Mesothelial cell of epicardium (in vitro differentiated cells): ENCODE measurements around the gene ADPRM. TPM values are rescaled to one million over a fixed set of nuclear protein-coding genes. Genes with fewer than 3 reads are reported as not detected.

Experiments used
- DNase-seq, 2 experiments: peaks; one replicate each; pipeline ENCODE4 v3.0.0; 2021; ENCODE audit warnings: low spot score in 2 of 2; ENCODE audit not compliant: unreplicated experiment in 2 of 2
- H3K27ac Mint-ChIP-seq: 2 replicates; pipeline ENCODE4 v1.8.0; 2021; ENCODE audit warnings: mixed read lengths
- H3K27me3 Mint-ChIP-seq: 2 replicates; pipeline ENCODE4 v1.8.0; 2021; ENCODE audit warnings: low read depth, mixed read lengths
- H3K36me3 Mint-ChIP-seq: 2 replicates; pipeline ENCODE4 v1.8.0; 2021; ENCODE audit warnings: mixed read lengths
- H3K4me1 Mint-ChIP-seq: 2 replicates; pipeline ENCODE4 v1.8.0; 2021; ENCODE audit warnings: mixed read lengths
- H3K4me3 Mint-ChIP-seq: 2 replicates; pipeline ENCODE4 v1.8.0; 2021; ENCODE audit warnings: mild to moderate bottlenecking, moderate library complexity, mixed read lengths
- H3K9me3 Mint-ChIP-seq: 2 replicates; pipeline ENCODE4 v1.8.0; 2021; ENCODE audit warnings: mixed read lengths
- CTCF ChIP-seq: fragments of 200-600 bp; sonication (generic); IDR thresholded peaks from one replicate; pipeline ENCODE4 v1.5.0; 2021; ENCODE audit warnings: antibody characterized with exemption; ENCODE audit not compliant: unreplicated experiment
- total RNA-seq: library from RNA; stranded (reverse); gene quantifications from 3 replicates; pipeline ENCODE4 v1.2.1, GENCODE V29; 2021

ADPRM gene
- total RNA-seq, 1 donor from 2014 or later = 9.1 TPM

GRCh38 chr17:10663231-10663630, 34.2 kb upstream of the ADPRM start:
- Mint-ChIP-seq H3K9me3 (no peaks in the 10 kb centered on the region), H3K27ac (no peak overlapping the region), H3K36me3 (peaks cover 7% of the 10 kb centered on the region), H3K4me3 (no peak overlapping the region), H3K4me1 (no peaks in the 10 kb centered on the region), H3K27me3 (no peaks in the 10 kb centered on the region)
- DNase-seq = no peak
- TF ChIP-seq CTCF = no peak

- H3K4me3 Mint-ChIP-seq = no peak overlapping the region
- DNase-seq = no peak
- no peaks in the 10 kb centered on the region for H3K9me3 Mint-ChIP-seq
- H3K36me3 Mint-ChIP-seq = peaks cover 3% of the 10 kb centered on the region
- no peak overlapping the region for H3K27ac Mint-ChIP-seq
- no peak for TF ChIP-seq CTCF
- H3K27me3 Mint-ChIP-seq = no peaks in the 10 kb centered on the region
- no peaks in the 10 kb centered on the region for H3K4me1 Mint-ChIP-seq
These were observed 32.8 kb upstream of the ADPRM start for GRCh38 chr17:10664571-10664970.

- Mint-ChIP-seq H3K27me3 (no peaks in the 10 kb centered on the region), H3K4me1 (no peaks in the 10 kb centered on the region), H3K9me3 (no peaks in the 10 kb centered on the region), H3K27ac (no peak overlapping the region), H3K4me3 (no peak overlapping the region), H3K36me3 (peaks cover 3% of the 10 kb centered on the region)
- no peak for TF ChIP-seq CTCF
- no peak for DNase-seq
These were observed 30.5 kb upstream of the ADPRM start for GRCh38 chr17:10666906-10667305.

GRCh38 chr17:10668775-10669174, 28.6 kb upstream of the ADPRM start:
- DNase-seq = no peak
- Mint-ChIP-seq H3K27me3 (no peaks in the 10 kb centered on the region), H3K36me3 (peaks cover 3% of the 10 kb centered on the region), H3K4me3 (no peak overlapping the region), H3K4me1 (no peaks in the 10 kb centered on the region), H3K27ac (no peak overlapping the region), H3K9me3 (no peaks in the 10 kb centered on the region)
- no peak for TF ChIP-seq CTCF

- Mint-ChIP-seq H3K4me1 (no peaks in the 10 kb centered on the region), H3K27ac (no peak overlapping the region), H3K36me3 (peaks cover 19% of the 10 kb centered on the region), H3K27me3 (no peaks in the 10 kb centered on the region), H3K9me3 (no peaks in the 10 kb centered on the region), H3K4me3 (no peak overlapping the region)
- TF ChIP-seq CTCF = no peak
- DNase-seq = no peak
These were observed 24.1 kb upstream of the ADPRM start for GRCh38 chr17:10673312-10673711.

- Mint-ChIP-seq H3K27me3 (no peaks in the 10 kb centered on the region), H3K4me1 (no peaks in the 10 kb centered on the region), H3K9me3 (no peaks in the 10 kb centered on the region), H3K27ac (no peak overlapping the region), H3K36me3 (peaks cover 29% of the 10 kb centered on the region), H3K4me3 (no peak overlapping the region)
- no peak for TF ChIP-seq CTCF
- DNase-seq = no peak
These were observed 22.7 kb upstream of the ADPRM start for GRCh38 chr17:10674704-10675103.
